Fibroblast of mammary gland (primary cell): ENCODE results near the gene CCDC92.

Experiments
- DNase-seq: peaks from one replicate; pipeline ENCODE4 v3.0.0-alpha.2; 2010; ENCODE audit warnings: low read depth
- H3K4me3 ChIP-seq: 2 replicates; pipeline ENCODE4 v1.5.1; 2011; ENCODE audit warnings: low read depth, mild to moderate bottlenecking, low read length, moderate library complexity; ENCODE audit not compliant: control insufficient read depth
- CTCF ChIP-seq: conservative IDR thresholded peaks from 2 replicates; pipeline ENCODE4 v1.5.1; 2011; ENCODE audit warnings: low read depth, low read length, inconsistent platforms; ENCODE audit not compliant: control insufficient read depth, insufficient read depth

The CCDC92 gene

GRCh38 chr12:123898673-123899072 is 74.0 kb downstream of the CCDC92 start:
- no peak for DNase-seq
- no peak for TF ChIP-seq CTCF
- no peak overlapping the region for H3K4me3 ChIP-seq

GRCh38 chr12:123897221-123897620 is 75.4 kb downstream of the CCDC92 start:
- peak overlapping the region; percentile 25 for H3K4me3 ChIP-seq

GRCh38 chr12:123896767-123897166 is 75.9 kb downstream of the CCDC92 start:
- TF ChIP-seq CTCF, result no peak
- peak; percentile 77 for DNase-seq
- H3K4me3 ChIP-seq, result peak overlapping the region; percentile 25

More at GRCh38 chr12:123897221-123897620, 75.4 kb downstream of the CCDC92 start:
- peak; percentile 80 for DNase-seq
- TF ChIP-seq CTCF, result no peak

- no peak for TF ChIP-seq CTCF
- no peak overlapping the region for H3K4me3 ChIP-seq
- DNase-seq, result no peak
Measured at GRCh38 chr12:123895451-123895850, 77.2 kb downstream of the CCDC92 start.

GRCh38 chr12:123894823-123895345 is 77.7 kb downstream of the CCDC92 start:
- TF ChIP-seq CTCF, result no peak
- no peak overlapping the region for H3K4me3 ChIP-seq
- peak; percentile 21 for DNase-seq

- TF ChIP-seq CTCF, result no peak
- no peak for DNase-seq
- no peak overlapping the region for H3K4me3 ChIP-seq
Measured at GRCh38 chr12:123893276-123893675, 79.4 kb downstream of the CCDC92 start.

GRCh38 chr12:123892853-123893252 is 79.8 kb downstream of the CCDC92 start:
- no peak for TF ChIP-seq CTCF
- no peak for DNase-seq
- H3K4me3 ChIP-seq, result no peak overlapping the region
